Ectodermal cell (in vitro differentiated cells): ENCODE measurements around the gene TRAPPC10.

Experiments used
- H3K27ac ChIP-seq: 2 replicates; pipeline ENCODE4 v1.7.0; 2013; ENCODE audit warnings: mild to moderate bottlenecking, low read depth, low read length; ENCODE audit not compliant: insufficient read depth, poor library complexity, severe bottlenecking
- H3K27me3 ChIP-seq: 2 replicates; pipeline ENCODE4 v1.7.0; 2013; ENCODE audit warnings: mild to moderate bottlenecking, low read length; ENCODE audit not compliant: insufficient read depth, control insufficient read depth, poor library complexity, severe bottlenecking
- H3K36me3 ChIP-seq: one replicate; pipeline ENCODE4 v1.7.0; 2013; ENCODE audit warnings: low read length; ENCODE audit not compliant: control insufficient read depth, insufficient read depth
- H3K4me1 ChIP-seq: one replicate; pipeline ENCODE4 v1.7.0; 2013; ENCODE audit warnings: low read length; ENCODE audit not compliant: control insufficient read depth, insufficient read depth
- H3K4me3 ChIP-seq: 2 replicates; pipeline ENCODE4 v1.7.0; 2013; ENCODE audit warnings: low read depth, low read length, control low read depth; ENCODE audit not compliant: insufficient read depth
- H3K9me3 ChIP-seq: 2 replicates; pipeline ENCODE4 v1.7.0; 2013; ENCODE audit warnings: mild to moderate bottlenecking, low read length, moderate library complexity; ENCODE audit not compliant: control insufficient read depth
- WGBS, 2 experiments: methylation state at CpG; one replicate each; pipeline ENCODE4 v1.1.7; 2013; ENCODE audit warnings: missing lambda C conversion rate in 2 of 2; 5-methylcytosine and 5-hydroxymethylcytosine counted together

TRAPPC10 gene

GRCh38 chr21:44052071-44052829 lies 40.1 kb downstream of the TRAPPC10 start:
- H3K4me1 ChIP-seq: no peaks in the 10 kb centered on the region
- H3K9me3 ChIP-seq: no peaks in the 10 kb centered on the region
- no peaks in the 10 kb centered on the region for H3K27me3 ChIP-seq
- no peaks in the 10 kb centered on the region for H3K36me3 ChIP-seq
- 93 to 94% methylated on average over 13 to 14 of the region's 14 CpGs for WGBS, 2 experiments
- H3K27ac ChIP-seq: no peak overlapping the region
- no peak overlapping the region for H3K4me3 ChIP-seq

DNA sequence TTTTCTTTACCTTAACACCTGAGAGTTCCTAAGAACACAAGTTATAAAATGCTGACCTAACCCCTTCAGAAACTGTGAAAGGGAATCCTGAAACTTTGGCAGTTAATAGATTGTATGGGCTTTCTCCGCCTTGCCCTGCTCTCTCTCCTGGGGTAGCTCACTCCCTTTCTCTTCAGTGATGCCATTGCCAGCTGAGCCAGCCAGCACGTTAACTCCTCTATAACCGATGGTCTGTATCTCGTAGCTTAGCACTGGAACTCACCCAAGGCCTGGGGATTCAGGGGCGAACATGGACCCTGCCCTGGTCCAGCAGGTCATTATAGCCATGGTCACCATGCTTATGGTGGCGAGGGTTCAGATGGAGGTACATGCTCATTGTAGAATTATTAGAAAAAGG lies 40.7 kb downstream of the TRAPPC10 start:
- 93 to 96% methylated on average over 6 of the region's 6 CpGs for WGBS, 2 experiments
- Histone ChIP-seq H3K27ac (no peak overlapping the region), H3K36me3 (no peaks in the 10 kb centered on the region), H3K27me3 (no peaks in the 10 kb centered on the region), H3K4me3 (no peak overlapping the region), H3K9me3 (no peaks in the 10 kb centered on the region), H3K4me1 (no peaks in the 10 kb centered on the region)

GRCh38 chr21:44053567-44053966 lies 41.5 kb downstream of the TRAPPC10 start:
- Histone ChIP-seq H3K36me3 (no peaks in the 10 kb centered on the region), H3K4me1 (no peaks in the 10 kb centered on the region), H3K9me3 (no peaks in the 10 kb centered on the region), H3K4me3 (no peak overlapping the region), H3K27me3 (no peaks in the 10 kb centered on the region), H3K27ac (no peak overlapping the region)
- 96 to 97% methylated on average over 9 of the region's 9 CpGs for WGBS, 2 experiments

GRCh38 chr21:44054710-44055109 lies 42.6 kb downstream of the TRAPPC10 start:
- WGBS, 2 experiments: 90 to 92% methylated on average over 5 of the region's 5 CpGs

GRCh38 chr21:44057055-44057454 lies 44.9 kb downstream of the TRAPPC10 start:
- H3K27me3 ChIP-seq: no peaks in the 10 kb centered on the region
- H3K4me1 ChIP-seq: no peaks in the 10 kb centered on the region
- no peak overlapping the region for H3K27ac ChIP-seq
- H3K9me3 ChIP-seq: no peaks in the 10 kb centered on the region
- H3K36me3 ChIP-seq: no peaks in the 10 kb centered on the region
- 93 to 95% methylated on average over 9 of the region's 9 CpGs for WGBS, 2 experiments
- H3K4me3 ChIP-seq: no peak overlapping the region

More at GRCh38 chr21:44054710-44055109, 42.6 kb downstream of the TRAPPC10 start:
- no peak overlapping the region for H3K27ac ChIP-seq
- H3K4me3 ChIP-seq: no peak overlapping the region
- H3K4me1 ChIP-seq: no peaks in the 10 kb centered on the region
- no peaks in the 10 kb centered on the region for H3K9me3 ChIP-seq
- no peaks in the 10 kb centered on the region for H3K36me3 ChIP-seq
- H3K27me3 ChIP-seq: no peaks in the 10 kb centered on the region

DNA sequence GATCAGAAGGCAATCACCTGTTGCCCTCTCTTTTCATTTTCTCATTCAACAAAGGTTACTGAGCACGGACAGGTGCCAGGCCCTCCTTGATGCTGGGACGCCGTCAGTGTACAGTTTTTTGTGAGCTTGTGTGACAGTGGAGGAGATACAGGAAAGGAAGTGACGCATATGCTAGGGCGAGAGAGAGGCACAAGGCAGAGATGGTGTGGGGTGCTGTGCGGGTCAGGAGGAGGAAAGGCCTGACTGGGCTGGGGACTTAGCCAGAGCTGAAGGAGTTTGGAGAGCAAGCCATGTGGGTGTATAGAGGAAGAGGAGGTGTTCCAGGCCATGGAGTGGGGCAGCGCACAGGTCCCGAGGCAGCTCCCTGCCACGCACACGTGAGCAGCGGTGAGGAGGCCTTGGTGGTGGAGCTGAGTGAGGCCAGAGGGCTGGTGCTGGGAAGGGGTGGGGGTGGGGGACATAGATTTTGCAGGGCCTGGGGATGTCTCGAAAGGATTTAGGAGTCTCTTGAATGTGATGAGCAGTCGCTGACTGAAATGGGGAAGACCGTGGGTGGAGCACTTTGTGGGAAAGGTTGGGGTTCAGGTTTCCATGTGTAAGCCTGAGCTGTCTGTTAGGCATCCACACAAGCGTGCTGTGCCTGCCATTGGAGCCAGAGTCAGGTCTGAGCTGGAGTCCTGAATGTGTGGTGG lies 46.0 kb downstream of the TRAPPC10 start:
- WGBS, 2 experiments: 95 to 96% methylated on average over 15 of the region's 15 CpGs
- Histone ChIP-seq H3K9me3 (no peaks in the 10 kb centered on the region), H3K4me1 (no peaks in the 10 kb centered on the region), H3K36me3 (no peaks in the 10 kb centered on the region), H3K27ac (no peak overlapping the region), H3K27me3 (no peaks in the 10 kb centered on the region), H3K4me3 (no peak overlapping the region)

DNA sequence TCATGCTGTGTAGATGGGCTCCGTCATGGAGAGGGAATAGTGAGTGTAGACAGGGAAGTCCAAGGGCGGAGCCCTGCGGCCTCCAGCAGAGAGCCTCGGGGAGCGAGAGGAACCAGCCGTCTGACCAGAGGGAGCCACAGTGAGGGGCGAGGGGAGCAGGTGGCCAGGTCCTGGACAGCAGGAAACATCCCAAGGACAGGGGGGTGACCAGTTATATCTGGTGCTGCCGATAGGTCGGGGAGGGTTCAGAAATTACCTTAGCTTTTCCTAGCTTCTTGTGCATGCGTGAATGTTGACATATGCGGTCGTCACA lies 46.5 kb downstream of the TRAPPC10 start:
- H3K27ac ChIP-seq: no peak overlapping the region
- no peak overlapping the region for H3K4me3 ChIP-seq
- H3K9me3 ChIP-seq: no peaks in the 10 kb centered on the region
- H3K27me3 ChIP-seq: no peaks in the 10 kb centered on the region
- no peaks in the 10 kb centered on the region for H3K4me1 ChIP-seq
- H3K36me3 ChIP-seq: no peaks in the 10 kb centered on the region
- WGBS, 2 experiments: 92 to 93% methylated on average over 12 of the region's 12 CpGs

DNA sequence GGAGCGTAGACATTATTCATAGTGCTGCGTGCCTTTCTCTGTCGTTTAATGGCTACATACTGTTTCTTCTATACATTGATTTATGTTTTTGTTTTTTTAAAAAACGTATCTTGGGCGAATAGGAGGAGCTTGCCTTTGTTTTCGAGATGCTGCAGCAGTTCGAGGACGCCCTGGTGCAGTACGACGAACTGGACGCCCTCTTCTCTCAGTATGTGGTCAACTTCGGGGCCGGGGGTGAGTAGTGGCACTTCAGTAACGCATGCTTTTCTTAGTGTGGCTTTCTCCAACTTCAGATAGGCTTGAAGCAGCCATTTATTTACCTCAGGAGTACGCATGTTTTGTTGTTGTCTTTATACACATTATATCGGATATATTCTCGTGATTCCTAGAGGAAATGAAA lies 46.9 kb downstream of the TRAPPC10 start:
- no peaks in the 10 kb centered on the region for H3K27me3 ChIP-seq

GRCh38 chr21:44059710-44060109 lies 47.6 kb downstream of the TRAPPC10 start:
- H3K27ac ChIP-seq: no peak overlapping the region
- H3K36me3 ChIP-seq: no peaks in the 10 kb centered on the region
- no peaks in the 10 kb centered on the region for H3K4me1 ChIP-seq
- H3K9me3 ChIP-seq: no peaks in the 10 kb centered on the region
- no peaks in the 10 kb centered on the region for H3K27me3 ChIP-seq
- WGBS, 2 experiments: 97 to 99% methylated on average over 4 of the region's 4 CpGs
- no peak overlapping the region for H3K4me3 ChIP-seq

More for the DNA sequence above, 46.9 kb downstream of the TRAPPC10 start:
- H3K4me3 ChIP-seq: no peak overlapping the region
- WGBS, 2 experiments: 96% methylated on average over 14 to 15 of the region's 17 CpGs
- H3K9me3 ChIP-seq: no peaks in the 10 kb centered on the region
- no peak overlapping the region for H3K27ac ChIP-seq
- H3K36me3 ChIP-seq: no peaks in the 10 kb centered on the region
- no peaks in the 10 kb centered on the region for H3K4me1 ChIP-seq

GRCh38 chr21:44062380-44062779 lies 50.3 kb downstream of the TRAPPC10 start:
- H3K27me3 ChIP-seq: no peaks in the 10 kb centered on the region
- H3K4me3 ChIP-seq: no peak overlapping the region
- 93 to 96% methylated on average over 7 of the region's 7 CpGs for WGBS, 2 experiments
- no peaks in the 10 kb centered on the region for H3K9me3 ChIP-seq
- H3K27ac ChIP-seq: no peak overlapping the region
- H3K4me1 ChIP-seq: peaks cover 11% of the 10 kb centered on the region
- H3K36me3 ChIP-seq: no peaks in the 10 kb centered on the region
